Endothelial cell of umbilical vein (primary cell): ENCODE measurements around the gene RER1. TPM values are rescaled to one million over a fixed set of nuclear protein-coding genes. Genes with fewer than 3 reads are reported as not detected.

ENCODE experiments used
- BruUV-seq: library from RNA; stranded (reverse); fragments of 400-500 nt; replicated peaks from 2 replicates; lab custom pipeline; 2021; lab: Mats Ljungman, UMichigan
- CTCF ChIA-PET: fragments of 300-600, 350-600 bp; sonication (Branson Sonifier 250); formaldehyde crosslinking; loops from one replicate; lab custom pipeline; 2021; ENCODE audit warnings: antibody characterized with exemption, inconsistent platforms; lab: Charles Lee
- POLR2A ChIA-PET: fragments of 300-600, 350-600 bp; sonication (Branson Sonifier 250); formaldehyde crosslinking; loops from one replicate; lab custom pipeline; 2021; ENCODE audit warnings: antibody characterized with exemption, inconsistent platforms; lab: Charles Lee
- DNase-seq: peaks from one replicate; pipeline ENCODE4 v3.0.0-alpha.2; 2011; ENCODE audit warnings: low read depth, low spot score
- FAIRE-seq: peaks from 2 replicates; lab custom pipeline; 2011; peaks lifted over from hg19 to GRCh38; lab: Jason Lieb, UNC
- H2AFZ ChIP-seq: 2 replicates; pipeline ENCODE4 v1.6.0; 2012; ENCODE audit warnings: low read depth, low read length, control low read depth, inconsistent platforms
- H3K27ac ChIP-seq: 2 replicates; pipeline ENCODE4 v1.5.1; 2011; ENCODE audit warnings: low read depth, mild to moderate bottlenecking, control low read depth, low read length, moderate library complexity; ENCODE audit not compliant: insufficient read depth
- H3K27me3 ChIP-seq, 2 experiments: 2 replicates each; pipeline versions ENCODE4 v1.6.0 to v1.6.1; 2011; ENCODE audit warnings: low read length in 2 of 2, mixed read lengths in 1 of 2; ENCODE audit not compliant: control insufficient read depth in 2 of 2, insufficient read depth in 2 of 2
- H3K36me3 ChIP-seq, 2 experiments: 2 replicates in 1 of 2; 3 replicates in 1 of 2; pipeline ENCODE4 v1.5.1; 2011; ENCODE audit warnings: low read length in 2 of 2, mild to moderate bottlenecking in 1 of 2, moderate library complexity in 1 of 2; ENCODE audit not compliant: control insufficient read depth in 2 of 2, insufficient read depth in 2 of 2; ENCODE audit errors: extremely low read depth in 1 of 2
- H3K4me1 ChIP-seq: 3 replicates; pipeline ENCODE4 v1.5.1; 2011; ENCODE audit warnings: mild to moderate bottlenecking, low read length; ENCODE audit not compliant: control insufficient read depth, insufficient read depth; ENCODE audit errors: extremely low read depth
- H3K4me2 ChIP-seq: 2 replicates; pipeline ENCODE4 v1.6.1; 2011; ENCODE audit warnings: low read length, control low read depth, mixed read lengths; ENCODE audit not compliant: insufficient read depth
- H3K4me3 ChIP-seq, 3 experiments: fragments of 200-600 bp in 1 of 3; sonication (generic), shearing (Covaris generic) in 1 of 3; replicated peaks in 1 of 3; 2 replicates each; pipeline ENCODE4 v1.5.1; 2011 to 2016; ENCODE audit warnings: control low read depth in 3 of 3, low read length in 3 of 3, mild to moderate bottlenecking in 2 of 3, inconsistent platforms in 1 of 3, low read depth in 1 of 3, moderate library complexity in 1 of 3; ENCODE audit not compliant: insufficient read depth in 1 of 3
- H3K79me2 ChIP-seq: 2 replicates; pipeline ENCODE4 v1.6.0; 2012; ENCODE audit warnings: low read length, inconsistent platforms; ENCODE audit not compliant: control insufficient read depth, insufficient read depth
- H3K9ac ChIP-seq: replicated peaks from 2 replicates; pipeline ENCODE3; 2011; ENCODE audit warnings: low read length, control low read depth; ENCODE audit not compliant: insufficient read depth; ENCODE audit errors: extremely low read depth
- H3K9me1 ChIP-seq: replicated peaks from 3 replicates; pipeline ENCODE4 v1.6.0; 2011; ENCODE audit warnings: mild to moderate bottlenecking, low read length; ENCODE audit not compliant: control insufficient read depth, insufficient read depth; ENCODE audit errors: extremely low read depth
- H3K9me3 ChIP-seq: replicated peaks from 2 replicates; pipeline ENCODE4 v1.5.1; 2012; ENCODE audit warnings: low read length, inconsistent platforms; ENCODE audit not compliant: control insufficient read depth, insufficient read depth
- H4K20me1 ChIP-seq: replicated peaks from 2 replicates; pipeline ENCODE3; 2011; ENCODE audit warnings: mild to moderate bottlenecking, low read length; ENCODE audit not compliant: control insufficient read depth, insufficient read depth; ENCODE audit errors: extremely low read depth
- CTCF ChIP-seq, 2 donors: IDR thresholded peaks; 1 replicate in 1 of 2; 2 replicates in 1 of 2; pipeline ENCODE4 v1.5.1; 2011; ENCODE audit warnings: low read length in 2 of 2, mild to moderate bottlenecking in 2 of 2, moderate library complexity in 2 of 2, control low read depth in 1 of 2, inconsistent platforms in 1 of 2, low read depth in 1 of 2; ENCODE audit not compliant: insufficient read depth in 1 of 2; ENCODE audit errors: extremely low read depth in 1 of 2
- EZH2 ChIP-seq: IDR thresholded peaks from 2 replicates; pipeline ENCODE4 v1.6.1; 2012; ENCODE audit warnings: borderline replicate concordance, low read depth, mild to moderate bottlenecking, moderate library complexity, low read length, inconsistent platforms; ENCODE audit not compliant: severe bottlenecking
- FOS ChIP-seq: IDR thresholded peaks from 2 replicates; pipeline ENCODE4 v1.6.1; 2011; ENCODE audit warnings: mild to moderate bottlenecking, low read length, moderate library complexity, borderline replicate concordance; ENCODE audit not compliant: insufficient read depth
- GATA2 ChIP-seq: IDR thresholded peaks from 2 replicates; pipeline ENCODE4 v1.7.0; 2011; ENCODE audit warnings: low read depth, mild to moderate bottlenecking, moderate library complexity, mixed read lengths, low read length; ENCODE audit not compliant: insufficient read length, insufficient read depth
- JUN ChIP-seq: IDR thresholded peaks from 2 replicates; pipeline ENCODE4 v1.6.1; 2011; ENCODE audit warnings: borderline replicate concordance, low read depth; ENCODE audit not compliant: insufficient read length, insufficient read depth
- MYC ChIP-seq: IDR thresholded peaks from one replicate; pipeline ENCODE4 v1.6.1; 2011; ENCODE audit warnings: mild to moderate bottlenecking, low read depth, low read length
- POLR2A ChIP-seq: IDR thresholded peaks from 2 replicates; pipeline ENCODE4 v1.6.1; 2012; ENCODE audit warnings: low read depth, mild to moderate bottlenecking, control low read depth, low read length
- POLR2AphosphoS5 ChIP-seq: IDR thresholded peaks from 2 replicates; pipeline ENCODE4 v1.6.1; 2012; ENCODE audit warnings: low read depth, mild to moderate bottlenecking, control low read depth, low read length, moderate library complexity; ENCODE audit not compliant: insufficient read depth
- dilution Hi-C: fragments of 300-500 bp; cut with MboI; formaldehyde crosslinking; loops from one replicate; pipeline ENCODE4 v1.15.0; 2019; ENCODE audit warnings: low sequenced_read_pairs; ENCODE audit not compliant: extremely low pct_ligation_motif_present
- intact Hi-C: fragments of 100-400 bp; cut with micrococcal nuclease; formaldehyde crosslinking; loops from one replicate; pipeline ENCODE4 v1.10.0; 2022
- polyA plus RNA-seq, 4 experiments: library from polyadenylated mRNA; depleted of rRNA in 3 of 4; stranded (reverse) in 3 of 4; unstranded in 1 of 4; fragments of >200 nt; gene quantifications; 2 replicates each; pipeline versions ENCODE4 v1.2.1 to v1.2.3, GENCODE V29; 2011 to 2012; ENCODE audit warnings: missing spikeins in 1 of 4
- total RNA-seq: library from RNA; stranded (reverse); gene quantifications from 2 replicates; pipeline ENCODE4 v1.2.3, GENCODE V29; 2021
- TF ChIP-seq, protein P1 (sequence below): IDR thresholded peaks from 2 replicates; pipeline ENCODE4 v1.6.1; 2011; ENCODE audit not compliant: insufficient read depth, insufficient read length

RER1 gene
- total and polyA plus RNA-seq, 2 donors (not counting 3 experiments of a cell fraction or from before 2014, with no cell fraction given), result 179 to 292 TPM

DNA sequence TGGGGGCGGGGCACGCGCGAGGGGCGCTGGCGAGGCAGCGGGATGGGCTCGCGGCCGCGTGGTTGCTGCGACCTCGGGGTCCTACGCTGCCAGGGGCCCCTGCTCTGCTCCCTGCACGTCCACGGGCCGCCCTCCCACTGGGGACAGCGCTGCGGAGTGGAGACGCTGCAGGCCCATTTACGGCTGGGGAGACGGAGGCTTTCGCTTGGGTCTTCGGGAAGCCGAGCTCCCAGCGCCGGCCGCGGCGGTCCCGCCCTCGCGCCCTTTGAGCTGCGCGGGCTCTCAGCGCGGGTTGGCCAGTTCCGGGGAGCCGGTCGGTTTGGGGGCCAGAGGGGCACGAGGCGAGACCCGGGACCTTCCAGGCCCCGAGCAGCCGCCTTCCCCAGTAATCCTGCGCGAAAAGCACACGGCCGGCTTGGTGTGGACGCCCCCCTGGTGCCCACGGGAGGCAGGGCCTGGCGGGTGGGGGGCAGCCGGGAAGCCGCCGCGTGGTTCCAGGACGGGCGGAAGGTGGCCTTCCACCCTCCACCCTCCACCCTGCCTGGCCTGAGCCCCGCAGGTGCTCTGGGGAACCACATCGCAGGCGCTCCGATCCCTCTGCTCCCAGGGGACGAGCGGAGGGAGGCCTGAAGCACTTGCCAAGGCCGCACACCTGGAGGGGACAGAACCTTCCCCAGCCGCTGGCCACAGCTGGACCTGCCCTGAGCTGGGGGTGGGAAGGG, 21.3 kb downstream of the RER1 start:
- CTCF ChIA-PET, result interaction anchor here (0.8 to 1.9 kb wide), 7 partner anchors 31 to 1012 kb away, joined by 3 to 10 read pairs (median 5); partner anchors contain the start of gene FAAP20
- POLR2A ChIA-PET, result no interaction called here
- H4K20me1 ChIP-seq, result no peaks in the 10 kb centered on the region
- H3K79me2 ChIP-seq, result peaks cover 4% of the 10 kb centered on the region
- H2AFZ ChIP-seq, result peak overlapping the region; percentile 36
- no peaks in the 10 kb centered on the region for H3K9me1 ChIP-seq
- no TSS peak for BruUV-seq
- H3K36me3 ChIP-seq, result peaks cover 2 to 10% of the 10 kb centered on the region in 2 experiments
- no peak for TF ChIP-seq JUN
- no peak for TF ChIP-seq EZH2
- TF ChIP-seq FOS, result no peak
- TF ChIP-seq GATA2, result no peak
- TF ChIP-seq, protein P1, sequence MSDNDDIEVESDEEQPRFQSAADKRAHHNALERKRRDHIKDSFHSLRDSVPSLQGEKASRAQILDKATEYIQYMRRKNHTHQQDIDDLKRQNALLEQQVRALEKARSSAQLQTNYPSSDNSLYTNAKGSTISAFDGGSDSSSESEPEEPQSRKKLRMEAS, result no peak
- no peak for TF ChIP-seq CTCF (IDR thresholded peaks at IDR 0.05; ENCODE audit: extremely low read depth in 1 of 2, insufficient read depth in 1 of 2, low read depth in 1 of 2, low read length in 2 of 2)
- TF ChIP-seq POLR2A, result peak; percentile 53
- TF ChIP-seq POLR2AphosphoS5, result peak; percentile 70
- TF ChIP-seq MYC, result no peak
- intact Hi-C loops, result loop anchor here (1.0 to 5.0 kb wide), 4 partner anchors 22 to 654 kb away; partner anchors contain the start of genes MORN1, PRDM16 and RER1
- DNase-seq (no peak), FAIRE-seq (no peak)
- no peaks in the 10 kb centered on the region for H3K27me3 ChIP-seq
- dilution Hi-C loops, result no loop called here
- no peaks in the 10 kb centered on the region for H3K9me3 ChIP-seq
- peak overlapping the region; percentile 13 for H3K27ac ChIP-seq
- peak overlapping the region; percentile 57 for H3K9ac ChIP-seq
- H3K4me2 ChIP-seq, result peak overlapping the region; percentile 49
- H3K4me1 ChIP-seq, result peaks cover 10% of the 10 kb centered on the region
- H3K4me3 ChIP-seq, result peak overlapping the region; percentile 2 to 85 (median 18)
